ENCODE measurements around the gene TUBA4A.
A peak's percentile ranks its signal among the peaks of the same experiment; 100 is the strongest.
"Not testable (repeated sequence)": the region's sequence is repeated elsewhere in the genome, so short reads cannot be mapped to it uniquely, and the experiment has no call there.

Gene TUBA4A

GRCh38 chr2:219261024-219261855 is 7.5 kb upstream of the TUBA4A start:
- Histone ChIP-seq H3K9me3 (no peaks in the 10 kb centered on the region), H3K4me3 (no peak overlapping the region), H3K36me3 (no peaks in the 10 kb centered on the region), H3K27ac (no peak overlapping the region), H3K4me1 (no peaks in the 10 kb centered on the region), H3K27me3 (peaks cover 0 to 22% of the 10 kb centered on the region in 2 donors)
- no peak for DNase-seq
- intact Hi-C loops (cut with DNase I; ENCODE audit: low total_unique reads), result no loop called here
- no peak for TF ChIP-seq CTCF (IDR thresholded peaks at IDR 0.05)

- H3K4me3 ChIP-seq; DNase-seq; H3K27ac ChIP-seq; intact Hi-C loops (cut with DNase I; ENCODE audit: low total_unique reads); H3K36me3 ChIP-seq; H3K4me1 ChIP-seq; H3K9me3 ChIP-seq: not testable (repeated sequence)
- H3K27me3 ChIP-seq, result peaks cover 0 to 26% of the 10 kb centered on the region in 2 donors
These were observed 5.2 kb upstream of the TUBA4A start for GRCh38 chr2:219258942-219259341.

GRCh38 chr2:219254590-219255201 is 978 bp upstream of the TUBA4A start:
- Histone ChIP-seq H3K4me3 (peak overlapping the region; percentile 79 to 86), H3K36me3 (peaks cover 9 to 14% (median 11%) of the 10 kb centered on the region in 3 donors), H3K9me3 (no peaks in the 10 kb centered on the region), H3K27me3 (peaks cover 0 to 15% of the 10 kb centered on the region in 2 donors), H3K4me1 (peaks cover 0 to 46% (median 34%) of the 10 kb centered on the region in 4 donors), H3K27ac (peak overlapping the region; percentile 85 to 92)
- DNase-seq, result no peak
- TF ChIP-seq CTCF (IDR thresholded peaks at IDR 0.05), result no peak
- intact Hi-C loops (cut with DNase I; ENCODE audit: low total_unique reads), result no loop called here

GRCh38 chr2:219252900-219253752 is 592 bp downstream of the TUBA4A start, which contains the start of gene TUBA4B:
Gene TUBA4B, plus strand, starts transcription at chr2:219253243. Its CDS starts 165 bp downstream, at chr2:219253408.
- H3K9me3 ChIP-seq, result no peaks in the 10 kb centered on the region
- peaks cover 0 to 62% (median 50%) of the 10 kb centered on the region in 4 donors for H3K4me1 ChIP-seq
- DNase-seq, result peak in 1 of 2 donors; percentile 79
- H3K4me3 ChIP-seq, result peak within 1 kb of the TSS; percentile 79 to 86
- H3K27ac ChIP-seq, result peak within 1 kb of the TSS; percentile 85 to 92
- intact Hi-C loops (cut with DNase I; ENCODE audit: low total_unique reads), result no loop called here
- H3K27me3 ChIP-seq, result peaks cover 0 to 9% of the 10 kb centered on the region in 2 donors
- peaks cover 9 to 25% (median 20%) of the 10 kb centered on the region in 3 donors for H3K36me3 ChIP-seq
- TF ChIP-seq CTCF (IDR thresholded peaks at IDR 0.05), result no peak

GRCh38 chr2:219252570-219252899 is 1.2 kb downstream of the TUBA4A start:
- no peak for TF ChIP-seq CTCF (IDR thresholded peaks at IDR 0.05)
- H3K4me1 ChIP-seq, result peaks cover 0 to 65% (median 54%) of the 10 kb centered on the region in 4 donors
- H3K27ac ChIP-seq, result peak overlapping the region; percentile 85 to 92
- intact Hi-C loops (cut with DNase I; ENCODE audit: low total_unique reads), result no loop called here
- H3K36me3 ChIP-seq, result peaks cover 9 to 30% (median 26%) of the 10 kb centered on the region in 3 donors
- H3K4me3 ChIP-seq, result peak overlapping the region; percentile 79 to 86
- peaks cover 0 to 8% of the 10 kb centered on the region in 2 donors for H3K27me3 ChIP-seq
- no peaks in the 10 kb centered on the region for H3K9me3 ChIP-seq
- DNase-seq, result no peak
